Activated CD8-positive, alpha-beta memory T cell treated with anti-CD3 and anti-CD28 coated beads, Interleukin-2, amount 50 U/mL, for 1 hour (primary cell): ENCODE measurements around the gene CEMIP.

Experiments
- DNase-seq: peaks from one replicate; pipeline ENCODE4 v3.0.0-alpha.2; 2020; ENCODE audit errors: extremely low read depth

CEMIP gene

GRCh38 chr15:80891006-80891405 is 111.8 kb downstream of the CEMIP start:
- DNase-seq, result no peak

GRCh38 chr15:80892414-80892813 is 113.2 kb downstream of the CEMIP start:
- no peak for DNase-seq

- no peak for DNase-seq
Observed at GRCh38 chr15:80893777-80894176, 114.6 kb downstream of the CEMIP start.

GRCh38 chr15:80895091-80895490 is 115.9 kb downstream of the CEMIP start:
- no peak for DNase-seq

GRCh38 chr15:80895965-80896364 is 116.8 kb downstream of the CEMIP start:
- DNase-seq, result no peak

- no peak for DNase-seq
Observed at GRCh38 chr15:80898040-80898439, 118.9 kb downstream of the CEMIP start.

- DNase-seq, result no peak
Observed at GRCh38 chr15:80902298-80902801, 123.2 kb downstream of the CEMIP start.

GRCh38 chr15:80904998-80905397 is 125.8 kb downstream of the CEMIP start:
- no peak for DNase-seq

- no peak for DNase-seq
Observed at GRCh38 chr15:80906159-80906766, 127.1 kb downstream of the CEMIP start.

GRCh38 chr15:80911821-80912220 is 132.7 kb downstream of the CEMIP start:
- DNase-seq, result no peak

- DNase-seq, result no peak
Observed at GRCh38 chr15:80912673-80913072, 133.5 kb downstream of the CEMIP start.

GRCh38 chr15:80913541-80913940 is 134.4 kb downstream of the CEMIP start:
- no peak for DNase-seq

GRCh38 chr15:80915472-80915871 is 136.3 kb downstream of the CEMIP start:
- no peak for DNase-seq

GRCh38 chr15:80916056-80916455 is 136.9 kb downstream of the CEMIP start:
- DNase-seq, result no peak

- DNase-seq, result no peak
Observed at GRCh38 chr15:80918196-80918783, 139.1 kb downstream of the CEMIP start.

- DNase-seq, result no peak
Observed at GRCh38 chr15:80920271-80920699, 141.1 kb downstream of the CEMIP start.

- no peak for DNase-seq
Observed at GRCh38 chr15:80921736-80922410, 142.7 kb downstream of the CEMIP start.

- DNase-seq, result no peak
Observed at GRCh38 chr15:80923668-80924067, 144.5 kb downstream of the CEMIP start.

- no peak for DNase-seq
Observed at GRCh38 chr15:80924278-80924677, 145.1 kb downstream of the CEMIP start.

- no peak for DNase-seq
Observed at GRCh38 chr15:80925597-80926059, 146.5 kb downstream of the CEMIP start.

GRCh38 chr15:80926126-80926525 is 147.0 kb downstream of the CEMIP start:
- no peak for DNase-seq

- no peak for DNase-seq
Observed at GRCh38 chr15:80929225-80929624, 150.1 kb downstream of the CEMIP start.

- no peak for DNase-seq
Observed at GRCh38 chr15:80929689-80930088, 150.5 kb downstream of the CEMIP start.
